Measurements from ENCODE around the gene SETD9.
A peak's percentile ranks its signal among the peaks of the same experiment; 100 is the strongest.

Gene SETD9

DNA sequence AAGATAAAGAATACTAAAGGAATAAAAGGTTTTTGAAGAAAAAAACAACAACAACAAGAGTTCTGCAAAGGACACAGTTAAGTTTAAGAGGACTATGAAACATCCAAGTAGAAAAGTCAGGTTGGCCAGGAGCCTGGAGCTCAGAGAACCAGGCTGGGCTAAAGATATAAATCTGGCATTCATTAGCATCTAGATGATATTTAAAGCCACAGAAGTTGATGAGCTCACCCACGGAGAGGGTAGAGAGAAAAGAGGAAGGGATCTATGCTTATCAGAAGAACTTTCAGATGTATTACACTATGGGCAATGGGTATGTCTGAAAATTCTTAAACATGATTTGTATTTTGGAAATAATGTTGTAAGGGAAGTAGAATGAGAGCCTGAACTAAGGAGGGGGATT, 32.6 kb downstream of the SETD9 start:
- no peak for DNase-seq

GRCh38 chr5:56947052-56947451, 37.7 kb downstream of the SETD9 start:
- no peak for DNase-seq

- peak; percentile 38 for DNase-seq
These were observed 41.3 kb downstream of the SETD9 start for GRCh38 chr5:56950626-56951125.

DNA sequence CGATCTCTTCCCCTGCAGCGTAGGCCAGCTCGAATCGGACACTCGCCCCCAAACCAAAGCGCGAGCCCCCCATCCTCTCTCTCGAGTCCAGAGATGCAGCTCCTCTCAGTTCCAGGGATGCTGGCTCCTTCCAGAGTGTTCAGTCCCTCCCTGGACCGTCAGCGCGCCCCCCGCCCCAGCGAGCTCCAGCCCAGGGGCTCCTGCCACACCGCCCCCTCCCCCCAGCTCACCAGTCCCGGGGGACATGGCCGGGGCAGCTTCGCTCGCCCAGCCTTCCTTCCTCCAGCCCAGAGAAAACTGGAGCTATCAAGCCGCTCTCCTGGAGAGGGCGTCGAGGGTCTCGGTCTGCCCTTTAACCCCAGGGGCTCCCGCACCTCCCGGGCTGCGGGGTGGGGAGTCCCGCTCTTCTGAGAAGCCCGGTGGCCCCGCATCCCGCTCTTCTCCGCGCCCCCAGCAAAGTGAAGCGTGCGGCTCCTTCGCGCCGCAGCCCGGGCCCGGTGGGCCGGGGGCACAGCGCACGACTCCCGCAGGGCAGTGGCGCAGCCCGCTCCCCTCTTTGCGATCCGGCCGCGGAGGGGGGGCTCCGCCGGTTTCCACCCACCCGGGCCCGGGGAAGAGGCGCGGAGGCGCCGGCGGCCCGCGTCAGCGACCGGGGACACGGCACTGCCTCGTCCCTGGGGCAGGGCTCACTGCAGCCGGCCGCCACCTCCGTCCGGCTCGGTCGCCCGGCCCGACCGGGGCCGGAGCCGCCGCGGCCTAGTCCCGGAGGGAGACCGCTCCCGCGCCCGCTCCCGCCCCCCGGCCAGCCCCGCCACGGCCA, 41.9 kb downstream of the SETD9 start:
- no peak for DNase-seq

- peak; percentile 76 for DNase-seq
These were observed 42.7 kb downstream of the SETD9 start, which contains the start of gene MIER3 for GRCh38 chr5:56951946-56952691. Gene MIER3 (minus strand): TSS chr5:56952123. CDS start chr5:56952102, 21 bp downstream.

DNA sequence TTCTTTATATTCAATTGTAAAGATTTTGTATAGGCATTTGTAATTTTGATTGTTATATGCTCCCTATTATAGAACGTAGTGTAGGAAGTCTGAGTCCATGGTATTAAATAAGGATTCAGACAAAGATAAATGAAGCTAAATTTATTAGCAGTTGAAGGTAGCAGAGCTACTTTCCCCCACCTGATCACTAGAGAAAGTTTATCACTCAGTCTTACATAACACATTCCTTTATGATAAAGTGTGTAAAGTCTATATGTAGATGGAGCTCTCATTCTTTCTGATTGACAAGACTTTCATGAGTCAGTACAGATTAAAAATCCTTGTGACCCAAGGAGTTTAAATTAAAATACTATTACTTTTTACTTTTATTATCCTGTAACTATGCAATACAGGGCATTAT, 44.9 kb downstream of the SETD9 start:
- no peak for DNase-seq

DNA sequence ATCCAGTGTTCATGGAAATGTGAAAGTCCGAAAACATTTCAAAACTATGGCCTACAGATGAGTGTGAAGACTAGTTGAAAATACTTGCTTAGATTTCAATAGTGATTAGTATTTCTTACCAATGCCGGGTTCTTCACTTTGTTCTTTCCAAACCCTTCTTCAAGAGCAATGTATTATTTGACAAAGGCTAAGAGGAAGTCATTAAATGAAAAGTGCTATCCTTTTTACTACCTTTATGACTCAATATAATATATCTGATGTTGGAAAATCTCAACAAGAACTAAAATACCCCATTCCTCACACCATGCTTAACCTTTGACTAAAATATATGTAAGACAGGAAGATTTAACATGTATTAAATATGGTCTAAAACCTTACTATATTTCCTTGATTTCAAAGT, 49.2 kb downstream of the SETD9 start:
- DNase-seq = no peak

DNA sequence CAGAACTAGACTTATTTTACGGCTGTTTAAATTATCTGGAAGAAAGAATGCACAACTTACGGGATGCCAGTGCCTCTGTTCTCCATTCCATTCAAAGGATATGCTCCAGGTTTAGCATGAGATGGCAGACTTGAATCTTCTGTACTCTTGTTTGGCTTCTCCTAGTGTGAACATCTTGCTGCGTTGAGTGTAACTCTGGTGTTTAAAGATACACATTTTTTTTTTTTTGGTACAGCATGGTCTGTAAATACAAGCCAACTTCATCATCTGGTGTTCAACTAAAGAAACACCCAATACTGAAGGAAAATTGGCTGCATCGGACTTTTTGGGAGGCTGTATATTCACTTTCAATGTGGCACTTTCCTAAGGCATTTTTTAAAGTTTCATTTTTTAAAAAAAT, 49.9 kb downstream of the SETD9 start:
- DNase-seq = no peak

GRCh38 chr5:56961746-56962145, 52.4 kb downstream of the SETD9 start:
- no peak for DNase-seq

GRCh38 chr5:56962286-56962685, 52.9 kb downstream of the SETD9 start:
- no peak for DNase-seq

- DNase-seq = no peak
These were observed 53.9 kb downstream of the SETD9 start for GRCh38 chr5:56963246-56963645.

GRCh38 chr5:56964173-56964572, 54.8 kb downstream of the SETD9 start:
- no peak for DNase-seq
